Neural cell (in vitro differentiated cells): ENCODE data around the gene LRRK1. TPM values are rescaled to one million over a fixed set of nuclear protein-coding genes. Genes with fewer than 3 reads are reported as not detected.
A peak's percentile ranks its signal among the peaks of the same experiment; 100 is the strongest.

ENCODE experiments used
- H2AFZ ChIP-seq: fragments of 200-600, 300-800 bp; sonication (generic), shearing (Covaris generic); 2 replicates; pipeline ENCODE4 v1.6.0; 2014; ENCODE audit warnings: low read depth, mild to moderate bottlenecking, antibody characterized with exemption, low read length, moderate library complexity
- H3F3A ChIP-seq: fragments of 200-600 bp; shearing (Covaris generic); 2 replicates; pipeline ENCODE4 v1.6.1; 2016; ENCODE audit warnings: mild to moderate bottlenecking, moderate library complexity, mixed read lengths, antibody characterized with exemption, low read length; ENCODE audit not compliant: insufficient read depth, poor library complexity, severe bottlenecking
- H3K27ac ChIP-seq: fragments of 200-600, 300-800 bp; sonication (generic), shearing (Covaris generic); 2 replicates; pipeline ENCODE4 v1.5.1; 2014; ENCODE audit warnings: mild to moderate bottlenecking, low read length, moderate library complexity
- H3K27me3 ChIP-seq: fragments of 300-800, 200-600 bp; sonication (generic), shearing (Covaris generic); 2 replicates; pipeline ENCODE4 v1.6.0; 2014; ENCODE audit warnings: mild to moderate bottlenecking, low read depth, low read length, moderate library complexity; ENCODE audit not compliant: insufficient read depth
- H3K36me3 ChIP-seq: fragments of 300-800, 200-600 bp; sonication (generic), shearing (Covaris generic); 2 replicates; pipeline ENCODE4 v1.5.1; 2014; ENCODE audit warnings: mild to moderate bottlenecking, antibody characterized with exemption, low read length, moderate library complexity; ENCODE audit not compliant: insufficient read depth
- H3K4me2 ChIP-seq: fragments of 300-800, 200-600 bp; sonication (generic), shearing (Covaris generic); 2 replicates; pipeline ENCODE4 v1.6.0; 2014; ENCODE audit warnings: mild to moderate bottlenecking, low read length
- H3K4me3 ChIP-seq: fragments of 300-800, 200-600 bp; sonication (generic), shearing (Covaris generic); 2 replicates; pipeline ENCODE4 v1.5.1; 2014; ENCODE audit warnings: mild to moderate bottlenecking, low read length, moderate library complexity
- H3K79me2 ChIP-seq: fragments of 200-600 bp; shearing (Covaris generic); replicated peaks from 2 replicates; pipeline ENCODE4 v1.6.0; 2014; ENCODE audit warnings: mild to moderate bottlenecking, low read length, moderate library complexity; ENCODE audit not compliant: insufficient read depth
- H3K9ac ChIP-seq: fragments of 300-800, 200-600 bp; sonication (generic), shearing (Covaris generic); 2 replicates; pipeline ENCODE4 v1.6.1; 2016; ENCODE audit warnings: mild to moderate bottlenecking, low read length, mixed read lengths
- H3K9me2 ChIP-seq: fragments of 200-600 bp; shearing (Covaris generic); 2 replicates; pipeline ENCODE4 v1.6.1; 2016; ENCODE audit warnings: mild to moderate bottlenecking, low read length, mixed read lengths; ENCODE audit not compliant: insufficient read depth
- H3K9me3 ChIP-seq: fragments of 200-600, 300-800 bp; sonication (generic), shearing (Covaris generic); 2 replicates; pipeline ENCODE4 v1.6.1; 2016; ENCODE audit warnings: mild to moderate bottlenecking, mixed run types, low read length, moderate library complexity, mixed read lengths
- H4K20me1 ChIP-seq: fragments of 200-600 bp; shearing (Covaris generic); 2 replicates; pipeline ENCODE4 v1.6.1; 2016; ENCODE audit warnings: mild to moderate bottlenecking, mixed run types; ENCODE audit not compliant: insufficient read depth
- EP300 ChIP-seq: fragments of 450-650 bp; conservative IDR thresholded peaks from 2 replicates; pipeline ENCODE4 v1.6.1; 2014; ENCODE audit warnings: antibody characterized with exemption, mild to moderate bottlenecking, moderate library complexity; ENCODE audit not compliant: poor library complexity, severe bottlenecking
- EZH2 ChIP-seq: fragments of 200-600, 300-800 bp; shearing (Covaris generic), sonication (generic); IDR thresholded peaks from 2 replicates; pipeline ENCODE4 v1.6.1; 2014; ENCODE audit warnings: antibody characterized with exemption, low read length, borderline replicate concordance, mild to moderate bottlenecking; ENCODE audit not compliant: insufficient read depth, poor library complexity, severe bottlenecking
- MXI1 ChIP-seq: fragments of 450-650 bp; conservative IDR thresholded peaks from 2 replicates; pipeline ENCODE4 v1.6.1; 2014; ENCODE audit warnings: antibody characterized with exemption, mild to moderate bottlenecking; ENCODE audit not compliant: poor library complexity, severe bottlenecking
- POLR2AphosphoS5 ChIP-seq: IDR thresholded peaks from 2 replicates; pipeline ENCODE4 v1.6.1; 2012
- RAD21 ChIP-seq: fragments of 450-650 bp; conservative IDR thresholded peaks from 2 replicates; pipeline ENCODE4 v1.6.1; 2014; ENCODE audit warnings: antibody characterized with exemption, mild to moderate bottlenecking, moderate library complexity
- SMC3 ChIP-seq: fragments of 450-650 bp; conservative IDR thresholded peaks from 2 replicates; pipeline ENCODE4 v1.6.1; 2014; ENCODE audit warnings: antibody characterized with exemption, mild to moderate bottlenecking, moderate library complexity; ENCODE audit not compliant: poor library complexity
- TAF1 ChIP-seq: IDR thresholded peaks from 2 replicates; pipeline ENCODE4 v1.6.1; 2012; ENCODE audit warnings: low read depth
- polyA plus RNA-seq: library from polyadenylated mRNA; depleted of rRNA; stranded (reverse); fragments of >200 nt; gene quantifications from 2 replicates; pipeline ENCODE4 v1.2.3, GENCODE V29; 2014
- TF ChIP-seq, protein P1 (sequence below): fragments of 450-650 bp; IDR thresholded peaks from 2 replicates; pipeline ENCODE4 v1.5.1; 2014; ENCODE audit warnings: antibody characterized with exemption, mild to moderate bottlenecking, moderate library complexity; ENCODE audit not compliant: poor library complexity, severe bottlenecking
- TF ChIP-seq, protein P2 (sequence below): IDR thresholded peaks from 2 replicates; pipeline ENCODE4 v1.6.1; 2012; ENCODE audit warnings: borderline replicate concordance

The LRRK1 gene
- polyA plus RNA-seq, 1 donor from 2014 or later, result 0.06 TPM

DNA sequence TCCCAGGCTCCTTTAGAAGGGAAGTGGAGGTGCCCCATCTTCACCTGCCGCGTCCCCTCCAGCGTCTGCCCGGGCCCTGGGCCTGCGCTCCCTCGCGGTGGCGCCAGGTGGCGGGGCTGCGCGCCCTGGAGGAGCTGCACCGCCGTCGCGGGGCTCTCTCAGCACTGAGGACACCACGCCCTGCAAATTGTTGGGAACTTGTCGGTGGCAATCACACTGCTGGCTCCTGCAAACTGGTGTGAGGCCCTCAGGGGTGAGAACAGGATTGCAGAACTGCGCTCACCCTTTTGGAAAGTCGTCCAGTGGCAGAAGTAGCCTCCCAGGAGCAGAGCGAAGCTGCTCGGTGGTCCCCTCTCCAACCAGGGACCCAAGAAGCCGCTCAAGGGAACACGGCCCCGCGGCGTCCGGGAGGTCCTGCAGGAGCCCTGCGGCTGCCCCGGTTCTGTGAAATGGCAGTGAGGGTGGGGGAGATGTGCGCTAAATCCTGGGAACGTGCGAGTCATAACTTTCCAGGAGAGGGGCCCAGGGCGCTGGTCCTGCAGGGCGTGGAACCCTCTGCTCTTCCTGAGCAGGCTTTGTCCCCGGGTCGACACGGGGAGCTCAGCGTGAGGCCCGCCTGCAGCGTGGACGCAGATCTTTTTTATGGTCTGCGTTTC is 995 bp upstream of the LRRK1 start:
- TF ChIP-seq TAF1 (no peak), RAD21 (peak; percentile 63), SMC3 (peak; percentile 77)
- TF ChIP-seq, protein P1, sequence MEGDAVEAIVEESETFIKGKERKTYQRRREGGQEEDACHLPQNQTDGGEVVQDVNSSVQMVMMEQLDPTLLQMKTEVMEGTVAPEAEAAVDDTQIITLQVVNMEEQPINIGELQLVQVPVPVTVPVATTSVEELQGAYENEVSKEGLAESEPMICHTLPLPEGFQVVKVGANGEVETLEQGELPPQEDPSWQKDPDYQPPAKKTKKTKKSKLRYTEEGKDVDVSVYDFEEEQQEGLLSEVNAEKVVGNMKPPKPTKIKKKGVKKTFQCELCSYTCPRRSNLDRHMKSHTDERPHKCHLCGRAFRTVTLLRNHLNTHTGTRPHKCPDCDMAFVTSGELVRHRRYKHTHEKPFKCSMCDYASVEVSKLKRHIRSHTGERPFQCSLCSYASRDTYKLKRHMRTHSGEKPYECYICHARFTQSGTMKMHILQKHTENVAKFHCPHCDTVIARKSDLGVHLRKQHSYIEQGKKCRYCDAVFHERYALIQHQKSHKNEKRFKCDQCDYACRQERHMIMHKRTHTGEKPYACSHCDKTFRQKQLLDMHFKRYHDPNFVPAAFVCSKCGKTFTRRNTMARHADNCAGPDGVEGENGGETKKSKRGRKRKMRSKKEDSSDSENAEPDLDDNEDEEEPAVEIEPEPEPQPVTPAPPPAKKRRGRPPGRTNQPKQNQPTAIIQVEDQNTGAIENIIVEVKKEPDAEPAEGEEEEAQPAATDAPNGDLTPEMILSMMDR, result peak; percentile 76
- peaks cover 65% of the 10 kb centered on the region for H3K27me3 ChIP-seq
- H3F3A ChIP-seq, result no peaks in the 10 kb centered on the region
- no peaks in the 10 kb centered on the region for H4K20me1 ChIP-seq
- no peaks in the 10 kb centered on the region for H3K9me2 ChIP-seq
- H3K4me3 ChIP-seq, result peak overlapping the region; percentile 65
- H3K79me2 ChIP-seq, result no peaks in the 10 kb centered on the region
- H3K9me3 ChIP-seq, result no peaks in the 10 kb centered on the region
- no peak overlapping the region for H2AFZ ChIP-seq
- H3K27ac ChIP-seq, result no peak overlapping the region
- H3K9ac ChIP-seq, result no peak overlapping the region
- H3K4me2 ChIP-seq, result no peak overlapping the region
- H3K36me3 ChIP-seq, result no peaks in the 10 kb centered on the region

DNA sequence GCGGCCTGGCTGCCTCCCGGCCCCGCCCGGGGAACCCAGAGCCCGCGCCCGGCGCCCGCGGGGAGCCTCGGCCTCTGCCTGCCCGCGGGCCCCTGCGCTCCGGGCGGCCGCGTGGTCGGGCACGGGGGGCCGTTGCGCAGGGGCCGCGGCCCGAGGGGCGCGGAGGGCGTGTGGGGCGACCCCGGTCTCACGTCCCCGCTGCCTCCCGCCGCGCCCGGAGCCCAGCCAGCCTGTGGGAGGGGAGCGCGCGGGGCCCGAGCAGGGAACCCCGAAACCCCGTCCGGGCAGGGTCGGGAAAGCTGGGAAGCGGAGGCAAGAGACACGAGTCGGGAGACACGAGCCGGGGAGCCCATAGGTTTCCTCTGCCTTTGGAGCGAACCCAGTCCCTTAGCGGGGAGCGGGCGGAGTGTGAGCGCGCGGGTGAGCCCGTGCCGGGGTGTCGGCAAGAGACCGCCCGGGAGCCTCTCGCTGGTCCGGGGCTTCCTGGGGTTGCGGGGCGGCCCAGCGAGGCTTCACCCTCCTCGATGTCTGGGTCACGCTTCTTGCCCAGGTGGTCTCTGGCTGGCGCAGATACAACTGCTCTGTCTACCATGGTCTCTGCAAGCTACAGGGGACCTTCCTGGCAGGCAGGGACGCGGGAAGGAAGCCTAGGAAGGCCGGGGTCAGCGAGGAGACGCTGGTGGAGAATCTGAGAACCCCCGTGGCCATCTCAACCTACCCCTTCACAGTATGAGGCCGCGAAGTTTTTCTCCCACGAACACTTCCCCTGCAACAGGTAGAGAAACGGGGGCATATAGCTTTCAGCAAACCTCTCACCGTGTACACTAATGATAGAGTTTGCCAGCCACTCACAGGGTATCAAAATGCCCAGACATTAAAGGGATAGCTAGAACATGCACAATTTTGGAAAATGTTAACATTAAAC is 586 bp downstream of the LRRK1 start:
- peaks cover 81% of the 10 kb centered on the region for H3K27me3 ChIP-seq
- H3K9me2 ChIP-seq, result no peaks in the 10 kb centered on the region
- H3K4me3 ChIP-seq, result peak overlapping the region; percentile 55
- H3K9me3 ChIP-seq, result no peaks in the 10 kb centered on the region
- no peaks in the 10 kb centered on the region for H3F3A ChIP-seq
- H3K79me2 ChIP-seq, result no peaks in the 10 kb centered on the region
- H2AFZ ChIP-seq, result no peak overlapping the region
- TF ChIP-seq POLR2AphosphoS5 (no peak), TAF1 (no peak), RAD21 (no peak), SMC3 (no peak), EZH2 (no peak), EP300 (no peak), MXI1 (no peak)
- TF ChIP-seq, protein P1, result no peak
- TF ChIP-seq, protein P2, sequence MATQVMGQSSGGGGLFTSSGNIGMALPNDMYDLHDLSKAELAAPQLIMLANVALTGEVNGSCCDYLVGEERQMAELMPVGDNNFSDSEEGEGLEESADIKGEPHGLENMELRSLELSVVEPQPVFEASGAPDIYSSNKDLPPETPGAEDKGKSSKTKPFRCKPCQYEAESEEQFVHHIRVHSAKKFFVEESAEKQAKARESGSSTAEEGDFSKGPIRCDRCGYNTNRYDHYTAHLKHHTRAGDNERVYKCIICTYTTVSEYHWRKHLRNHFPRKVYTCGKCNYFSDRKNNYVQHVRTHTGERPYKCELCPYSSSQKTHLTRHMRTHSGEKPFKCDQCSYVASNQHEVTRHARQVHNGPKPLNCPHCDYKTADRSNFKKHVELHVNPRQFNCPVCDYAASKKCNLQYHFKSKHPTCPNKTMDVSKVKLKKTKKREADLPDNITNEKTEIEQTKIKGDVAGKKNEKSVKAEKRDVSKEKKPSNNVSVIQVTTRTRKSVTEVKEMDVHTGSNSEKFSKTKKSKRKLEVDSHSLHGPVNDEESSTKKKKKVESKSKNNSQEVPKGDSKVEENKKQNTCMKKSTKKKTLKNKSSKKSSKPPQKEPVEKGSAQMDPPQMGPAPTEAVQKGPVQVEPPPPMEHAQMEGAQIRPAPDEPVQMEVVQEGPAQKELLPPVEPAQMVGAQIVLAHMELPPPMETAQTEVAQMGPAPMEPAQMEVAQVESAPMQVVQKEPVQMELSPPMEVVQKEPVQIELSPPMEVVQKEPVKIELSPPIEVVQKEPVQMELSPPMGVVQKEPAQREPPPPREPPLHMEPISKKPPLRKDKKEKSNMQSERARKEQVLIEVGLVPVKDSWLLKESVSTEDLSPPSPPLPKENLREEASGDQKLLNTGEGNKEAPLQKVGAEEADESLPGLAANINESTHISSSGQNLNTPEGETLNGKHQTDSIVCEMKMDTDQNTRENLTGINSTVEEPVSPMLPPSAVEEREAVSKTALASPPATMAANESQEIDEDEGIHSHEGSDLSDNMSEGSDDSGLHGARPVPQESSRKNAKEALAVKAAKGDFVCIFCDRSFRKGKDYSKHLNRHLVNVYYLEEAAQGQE, result no peak
- no peak overlapping the region for H3K4me2 ChIP-seq
- no peaks in the 10 kb centered on the region for H4K20me1 ChIP-seq
- H3K27ac ChIP-seq, result no peak overlapping the region
- H3K36me3 ChIP-seq, result no peaks in the 10 kb centered on the region
- H3K9ac ChIP-seq, result no peak overlapping the region
